Hypothalamus (tissue), 51 donors: ENCODE data around the gene UBC.
"Not testable (repeated sequence)": the region's sequence is repeated elsewhere in the genome, so short reads cannot be mapped to it uniquely, and the experiment has no call there.

ENCODE experiments used
- DNase-seq, 51 donors: peaks; one replicate each; lab custom pipeline; 2025; lab: John Stamatoyannopoulos, UW

The UBC gene

GRCh38 chr12:124938108-124938507, 23.7 kb upstream of the UBC start:
- no peak for DNase-seq

GRCh38 chr12:124931528-124931927, 17.1 kb upstream of the UBC start:
- DNase-seq = not testable (repeated sequence)

GRCh38 chr12:124930586-124930985, 16.1 kb upstream of the UBC start:
- DNase-seq = no peak

GRCh38 chr12:124929649-124930419, 15.4 kb upstream of the UBC start:
- DNase-seq = no peak

GRCh38 chr12:124928912-124929530, 14.6 kb upstream of the UBC start:
- no peak for DNase-seq

GRCh38 chr12:124928095-124928911, 13.9 kb upstream of the UBC start:
- no peak for DNase-seq

- no peak for DNase-seq
These were observed 13.0 kb upstream of the UBC start for GRCh38 chr12:124927201-124928094.

- not testable (repeated sequence) for DNase-seq
These were observed 11.3 kb upstream of the UBC start for GRCh38 chr12:124925782-124926181.

GRCh38 chr12:124925117-124925516, 10.7 kb upstream of the UBC start:
- no peak for DNase-seq

- no peak for DNase-seq
These were observed 9.7 kb upstream of the UBC start for GRCh38 chr12:124923905-124924734.

GRCh38 chr12:124921200-124922031, 7.0 kb upstream of the UBC start:
- no peak for DNase-seq

GRCh38 chr12:124920353-124920935, 6.0 kb upstream of the UBC start:
- DNase-seq = no peak

- DNase-seq = no peak
These were observed 5.3 kb upstream of the UBC start for GRCh38 chr12:124919521-124920352.

GRCh38 chr12:124918622-124918988, 4.2 kb upstream of the UBC start:
- not testable (repeated sequence) for DNase-seq

GRCh38 chr12:124917841-124918621, 3.6 kb upstream of the UBC start:
- DNase-seq = no peak

- DNase-seq = no peak
These were observed 2.8 kb upstream of the UBC start for GRCh38 chr12:124917135-124917840.
